Right atrium auricular region (tissue), 2 donors: ENCODE measurements around the gene NCF2. TPM values are rescaled to one million over a fixed set of nuclear protein-coding genes. Genes with fewer than 3 reads are reported as not detected.

Experiments used
- DNase-seq: peaks from one replicate; pipeline ENCODE4 v3.0.0-alpha.2; 2019; ENCODE audit warnings: low spot score
- H3K27ac ChIP-seq, 2 donors: fragments of 200-600 bp; sonication (generic); 1 replicate in 1 of 2; 2 replicates in 1 of 2; pipeline ENCODE4 v1.5.1; 2016 to 2019
- H3K27me3 ChIP-seq, 2 donors: fragments of 200-600 bp; sonication (generic); one replicate each; pipeline versions ENCODE4 v1.5.1 to v1.6.0; 2017 to 2019
- H3K36me3 ChIP-seq: fragments of 200-600 bp; sonication (generic); one replicate; pipeline ENCODE4 v1.5.1; 2016
- H3K4me1 ChIP-seq, 2 donors: fragments of 200-600 bp; sonication (generic); one replicate each; pipeline versions ENCODE4 v1.5.1 to v1.6.0; 2017 to 2019
- H3K4me3 ChIP-seq, 2 donors: fragments of 200-600 bp; sonication (generic); 1 replicate in 1 of 2; 2 replicates in 1 of 2; pipeline ENCODE4 v1.5.1; 2017 to 2019; ENCODE audit warnings: mild to moderate bottlenecking in 1 of 2, moderate library complexity in 1 of 2
- H3K9me3 ChIP-seq, 2 donors: fragments of 200-600 bp; sonication (generic); one replicate each; pipeline ENCODE4 v1.5.1; 2019
- CTCF ChIP-seq, 2 donors: fragments of 200-600 bp; sonication (generic); IDR thresholded peaks; one replicate each; pipeline ENCODE4 v1.5.1; 2019; ENCODE audit warnings: antibody characterized with exemption in 2 of 2
- total RNA-seq, 2 donors: library from RNA; depleted of rRNA; stranded (reverse); fragments of >200 nt; gene quantifications; one replicate each; pipeline ENCODE4 v1.1.0, GENCODE V29; 2016

Gene NCF2
- total RNA-seq, 2 donors from 2014 or later, result 3.2 to 10.7 TPM

- Histone ChIP-seq H3K4me3 (no peak overlapping the region), H3K27ac (no peak overlapping the region), H3K4me1 (peaks cover 0 to 31% of the 10 kb centered on the region in 2 donors), H3K9me3 (no peaks in the 10 kb centered on the region), H3K36me3 (no peaks in the 10 kb centered on the region), H3K27me3 (no peaks in the 10 kb centered on the region)
- DNase-seq, result no peak
- no peak for TF ChIP-seq CTCF (IDR thresholded peaks at IDR 0.05)
These were observed 81.6 kb downstream of the NCF2 start for GRCh38 chr1:183508694-183509093.

GRCh38 chr1:183506561-183506960 lies 83.7 kb downstream of the NCF2 start:
- TF ChIP-seq CTCF (IDR thresholded peaks at IDR 0.05), result no peak
- Histone ChIP-seq H3K4me1 (peaks cover 0 to 28% of the 10 kb centered on the region in 2 donors), H3K27me3 (no peaks in the 10 kb centered on the region), H3K36me3 (no peaks in the 10 kb centered on the region), H3K27ac (no peak overlapping the region), H3K9me3 (no peaks in the 10 kb centered on the region), H3K4me3 (no peak overlapping the region)
- no peak for DNase-seq

Other genes with a start within 250 kb of the NCF2 start
- gene NMNAT2, start 172.1 kb downstream of the NCF2 start, total RNA-seq, result 10 to 100 TPM; 38.6 to 40.0 TPM
- gene SMG7, start 118.0 kb downstream of the NCF2 start, total RNA-seq, result 10 to 100 TPM; 42.0 to 43.6 TPM
- gene ARPC5, start 45.3 kb upstream of the NCF2 start, total RNA-seq, result 10 to 100 TPM; 39.2 to 47.0 TPM
- not detected for gene APOBEC4, start 62.9 kb upstream of the NCF2 start, total RNA-seq
- 10 to 100 TPM; 14.9 to 22.7 TPM for gene RGL1, start 214.7 kb upstream of the NCF2 start, total RNA-seq